BJ (cell line): ENCODE results near the gene QSER1. TPM values are rescaled to one million over a fixed set of nuclear protein-coding genes. Genes with fewer than 3 reads are reported as not detected.

Experiments used
- CTCF ChIA-PET: fragments of 350-600 bp; formaldehyde crosslinking; extraction: SDS; loops from one replicate; lab custom pipeline; 2021; ENCODE audit warnings: antibody characterized with exemption, inconsistent platforms; lab: Yijun Ruan, JAX
- POLR2A ChIA-PET: fragments of 300-600 bp; sonication (Branson Sonifier 250); formaldehyde crosslinking; extraction: SDS; loops from one replicate; lab custom pipeline; 2021; ENCODE audit warnings: antibody characterized with exemption; lab: Charles Lee
- DNase-seq: peaks from one replicate; pipeline ENCODE4 v3.0.0-alpha.2; 2011; ENCODE audit warnings: low read depth
- H3K27me3 ChIP-seq: 2 replicates; pipeline ENCODE4 v1.6.0; 2011; ENCODE audit warnings: low read length; ENCODE audit not compliant: control insufficient read depth, insufficient read depth
- H3K36me3 ChIP-seq: 2 replicates; pipeline ENCODE4 v1.5.1; 2011; ENCODE audit warnings: low read length; ENCODE audit not compliant: control insufficient read depth, insufficient read depth
- H3K4me3 ChIP-seq: 2 replicates; pipeline ENCODE4 v1.5.1; 2011; ENCODE audit warnings: low read depth, mild to moderate bottlenecking, control low read depth, low read length
- CTCF ChIP-seq: IDR thresholded peaks from 2 replicates; pipeline ENCODE4 v1.5.1; 2011; ENCODE audit warnings: low read depth, mild to moderate bottlenecking, control low read depth, inconsistent platforms, low read length, moderate library complexity; ENCODE audit not compliant: insufficient read depth
- polyA plus RNA-seq: library from polyadenylated mRNA; depleted of rRNA; stranded (reverse); fragments of >200 nt; gene quantifications from 2 replicates; pipeline ENCODE4 v1.2.3, GENCODE V29; 2011

Gene QSER1
- polyA plus RNA-seq, 1 experiment, result 3.9 TPM

- H3K27me3 ChIP-seq, result no peaks in the 10 kb centered on the region
- POLR2A ChIA-PET, result no interaction called here
- no peaks in the 10 kb centered on the region; the same call in 1 of the 2 replicates for H3K36me3 ChIP-seq
- CTCF ChIA-PET, result interaction anchor here (0.7 to 1.2 kb wide), 2 partner anchors 125 to 127 kb away, joined by 3 read pairs; no protein-coding TSS in a partner anchor
- no peak overlapping the region for H3K4me3 ChIP-seq
- DNase-seq, result no peak
- TF ChIP-seq CTCF, result no peak
Measured at GRCh38 chr11:32939046-32939445, 46.4 kb downstream of the QSER1 start.

- ChIA-PET POLR2A (no interaction called here), CTCF (interaction anchor here (1.2 kb wide), 1 partner anchor 124 kb away, joined by 3 read pairs; no protein-coding TSS in a partner anchor)
- Histone ChIP-seq H3K27me3 (no peaks in the 10 kb centered on the region), H3K36me3 (no peaks in the 10 kb centered on the region; the same call in 1 of the 2 replicates), H3K4me3 (no peak overlapping the region)
- TF ChIP-seq CTCF, result no peak
- DNase-seq, result no peak
Measured at GRCh38 chr11:32939866-32940265, 47.3 kb downstream of the QSER1 start.

GRCh38 chr11:32940865-32941264 is 48.3 kb downstream of the QSER1 start:
- no peak for TF ChIP-seq CTCF
- no peaks in the 10 kb centered on the region for H3K27me3 ChIP-seq
- CTCF ChIA-PET, result no interaction called here
- no peaks in the 10 kb centered on the region; the same call in 1 of the 2 replicates for H3K36me3 ChIP-seq
- no peak overlapping the region for H3K4me3 ChIP-seq
- POLR2A ChIA-PET, result no interaction called here
- DNase-seq, result no peak

DNA sequence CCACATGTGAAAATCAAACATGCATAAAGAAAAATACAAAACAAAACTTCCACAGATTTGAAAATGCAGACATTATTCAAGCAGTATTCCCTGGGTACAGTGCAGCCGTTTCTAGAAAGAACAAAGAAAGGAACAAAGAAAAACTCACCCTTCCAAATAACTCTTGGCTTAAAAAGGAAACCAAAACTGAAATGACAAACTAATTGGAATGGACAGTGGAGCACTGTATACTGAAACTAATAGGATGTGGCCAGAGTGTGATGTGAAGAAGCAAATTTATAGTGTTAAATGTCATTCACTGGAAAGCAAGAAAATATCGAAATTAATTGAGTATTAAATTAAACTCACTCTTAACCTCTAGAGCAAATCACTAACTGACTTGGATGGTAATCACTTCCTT is 55.4 kb downstream of the QSER1 start:
- Histone ChIP-seq H3K36me3 (no peaks in the 10 kb centered on the region), H3K27me3 (no peaks in the 10 kb centered on the region), H3K4me3 (no peak overlapping the region)
- no peak for DNase-seq
- CTCF ChIA-PET, result no interaction called here
- POLR2A ChIA-PET, result no interaction called here
- TF ChIP-seq CTCF, result no peak

- CTCF ChIA-PET, result interaction anchor here (0.7 to 1.1 kb wide), 2 partner anchors 79 to 141 kb away, joined by 3 to 5 read pairs; no protein-coding TSS in a partner anchor
- H3K36me3 ChIP-seq, result no peaks in the 10 kb centered on the region; the same call in 1 of the 2 replicates
- no peak for DNase-seq
- POLR2A ChIA-PET, result no interaction called here
- TF ChIP-seq CTCF, result no peak
- H3K4me3 ChIP-seq, result no peak overlapping the region
- no peaks in the 10 kb centered on the region for H3K27me3 ChIP-seq
Measured at GRCh38 chr11:32949739-32950138, 57.1 kb downstream of the QSER1 start.
